GM18519 (cell line): ENCODE data around the gene SARS2.

Experiments used
- ATAC-seq: cut with Tn5 transposase; IDR thresholded peaks from one replicate; pipeline ENCODE4 v1.9.1; 2021; ENCODE audit warnings: mild to moderate bottlenecking, moderate library complexity; ENCODE audit not compliant: unreplicated experiment, low FRiP score

The SARS2 gene

GRCh38 chr19:38918526-38918925 is 12.0 kb downstream of the SARS2 start:
- no peak for ATAC-seq

- no peak for ATAC-seq
Measured at GRCh38 chr19:38917921-38918491, 12.6 kb downstream of the SARS2 start.

GRCh38 chr19:38917516-38917915 is 13.0 kb downstream of the SARS2 start:
- ATAC-seq, result no peak

- no peak for ATAC-seq
Measured at GRCh38 chr19:38915329-38916321, 14.9 kb downstream of the SARS2 start.

- ATAC-seq, result no peak
Measured at GRCh38 chr19:38913958-38914357, 16.6 kb downstream of the SARS2 start.

GRCh38 chr19:38912600-38913514 is 17.7 kb downstream of the SARS2 start:
- ATAC-seq, result no peak

GRCh38 chr19:38911388-38912001 is 19.1 kb downstream of the SARS2 start:
- no peak for ATAC-seq

GRCh38 chr19:38910488-38910887 is 20.1 kb downstream of the SARS2 start:
- no peak for ATAC-seq

GRCh38 chr19:38908911-38909310 is 21.7 kb downstream of the SARS2 start:
- ATAC-seq, result no peak

GRCh38 chr19:38907670-38908069 is 22.9 kb downstream of the SARS2 start:
- no peak for ATAC-seq

GRCh38 chr19:38907227-38907626 is 23.3 kb downstream of the SARS2 start:
- ATAC-seq, result no peak

- ATAC-seq, result no peak
Measured at GRCh38 chr19:38905620-38906019, 24.9 kb downstream of the SARS2 start.

- no peak for ATAC-seq
Measured at GRCh38 chr19:38904581-38905539, 25.7 kb downstream of the SARS2 start.

- ATAC-seq, result no peak
Measured at GRCh38 chr19:38901683-38902082, 28.9 kb downstream of the SARS2 start.

GRCh38 chr19:38900743-38901190 is 29.8 kb downstream of the SARS2 start:
- no peak for ATAC-seq

GRCh38 chr19:38900202-38900629 is 30.3 kb downstream of the SARS2 start:
- ATAC-seq, result no peak

GRCh38 chr19:38899447-38900201 is 30.9 kb downstream of the SARS2 start, which contains the start of the genes NFKBIB and SIRT2:
NFKBIB (plus strand) TSS chr19:38899969; CDS start chr19:38900033, 64 bp downstream.
SIRT2 (minus strand) TSS chr19:38899618; CDS start chr19:38899521, 97 bp downstream.
- peak; percentile 76 for ATAC-seq

GRCh38 chr19:38898788-38899446 is 31.6 kb downstream of the SARS2 start:
- no peak for ATAC-seq
